NCI-H2107 (cell line): ENCODE measurements around the gene ANXA1.

Experiments used
- DNase-seq: peaks from one replicate; lab custom pipeline; 2025; lab: John Stamatoyannopoulos, UW

Gene ANXA1

GRCh38 chr9:73210886-73211666 lies 59.4 kb downstream of the ANXA1 start:
- DNase-seq = no peak

GRCh38 chr9:73213300-73213699 lies 61.6 kb downstream of the ANXA1 start:
- DNase-seq = no peak

- DNase-seq = no peak
Measured at GRCh38 chr9:73215249-73215648, 63.6 kb downstream of the ANXA1 start.

GRCh38 chr9:73216100-73216499 lies 64.4 kb downstream of the ANXA1 start:
- no peak for DNase-seq
